GM19035 (cell line): ENCODE data around the gene DCST2.

Experiments
- ATAC-seq: cut with Tn5 transposase; IDR thresholded peaks from one replicate; pipeline ENCODE4 v1.9.1; 2021; ENCODE audit not compliant: unreplicated experiment

DCST2 gene

DNA sequence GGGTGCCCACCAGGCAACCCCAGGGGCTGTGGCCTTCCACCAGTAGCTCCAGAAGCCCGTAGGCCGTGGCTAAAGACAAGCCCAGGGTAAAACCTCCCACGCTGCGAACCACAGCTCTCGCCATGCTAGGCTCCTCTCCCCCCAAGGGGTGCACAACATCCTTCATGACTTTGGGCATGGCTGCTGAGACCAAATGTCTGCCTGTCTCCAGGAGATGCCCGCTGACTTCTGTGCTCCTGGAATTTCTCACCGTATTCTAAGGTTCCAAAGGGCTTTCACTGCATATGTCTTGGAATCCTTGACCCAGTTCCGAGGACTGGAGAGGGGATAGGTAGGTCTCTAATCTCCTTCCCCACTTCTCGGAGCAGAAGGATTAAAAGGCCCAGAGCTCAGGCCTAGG is at the start of gene DCST2, which contains the start of gene DCST1:
Gene DCST2, minus strand, starts transcription at position 258 of the 400 bp plus-strand sequence. Its CDS starts 80 bp downstream, at position 178.
Gene DCST1, plus strand, starts transcription at position 301 of the 400 bp plus-strand sequence. CDS start 213 bp downstream, outside the sequence.
- ATAC-seq: no peak

GRCh38 chr1:155083052-155083541 is 49.5 kb upstream of the DCST2 start:
- no peak for ATAC-seq

- no peak for ATAC-seq
Observed at GRCh38 chr1:155082301-155083051, 48.9 kb upstream of the DCST2 start.

DNA sequence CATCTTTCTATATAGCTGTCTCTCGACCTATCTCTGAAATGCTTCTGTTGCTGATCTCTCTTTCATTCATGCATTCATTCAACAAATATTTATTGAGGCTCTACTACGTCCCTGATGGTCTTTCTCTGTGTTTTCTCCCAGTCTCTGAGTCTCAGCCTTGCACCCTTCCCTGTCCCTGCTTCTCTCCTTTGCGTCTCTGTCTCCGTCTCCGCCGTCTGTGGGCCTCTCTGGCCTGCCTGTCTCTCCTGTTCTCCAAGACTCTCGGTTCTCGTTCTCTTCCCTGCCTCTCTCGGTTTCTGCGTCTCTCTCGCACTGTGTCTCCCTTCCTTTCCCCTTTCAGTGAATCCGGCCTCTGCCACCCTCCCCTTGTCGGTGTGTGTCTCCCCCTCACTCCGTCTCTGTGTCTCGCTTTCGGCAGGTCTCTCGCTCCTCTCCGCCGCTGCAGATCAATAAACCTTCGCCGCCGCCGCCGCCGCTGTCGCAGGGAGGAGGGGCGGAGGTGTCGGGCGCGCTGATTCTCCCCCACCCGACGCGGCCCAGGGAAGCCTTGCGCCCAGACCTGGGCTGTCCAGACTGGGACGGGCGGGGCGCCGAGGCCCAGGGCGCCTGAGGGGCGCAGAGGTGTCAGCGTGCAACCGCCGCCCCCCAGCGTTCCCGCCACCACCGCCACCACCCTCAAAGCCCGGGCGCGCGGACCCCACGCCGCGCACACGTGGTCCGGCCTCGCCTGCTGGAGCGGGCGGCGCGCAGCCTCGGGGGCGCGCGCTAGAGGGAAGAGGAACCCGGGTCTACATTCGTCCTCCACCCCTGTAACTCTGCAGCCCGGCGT is 48.1 kb upstream of the DCST2 start:
- ATAC-seq: no peak

DNA sequence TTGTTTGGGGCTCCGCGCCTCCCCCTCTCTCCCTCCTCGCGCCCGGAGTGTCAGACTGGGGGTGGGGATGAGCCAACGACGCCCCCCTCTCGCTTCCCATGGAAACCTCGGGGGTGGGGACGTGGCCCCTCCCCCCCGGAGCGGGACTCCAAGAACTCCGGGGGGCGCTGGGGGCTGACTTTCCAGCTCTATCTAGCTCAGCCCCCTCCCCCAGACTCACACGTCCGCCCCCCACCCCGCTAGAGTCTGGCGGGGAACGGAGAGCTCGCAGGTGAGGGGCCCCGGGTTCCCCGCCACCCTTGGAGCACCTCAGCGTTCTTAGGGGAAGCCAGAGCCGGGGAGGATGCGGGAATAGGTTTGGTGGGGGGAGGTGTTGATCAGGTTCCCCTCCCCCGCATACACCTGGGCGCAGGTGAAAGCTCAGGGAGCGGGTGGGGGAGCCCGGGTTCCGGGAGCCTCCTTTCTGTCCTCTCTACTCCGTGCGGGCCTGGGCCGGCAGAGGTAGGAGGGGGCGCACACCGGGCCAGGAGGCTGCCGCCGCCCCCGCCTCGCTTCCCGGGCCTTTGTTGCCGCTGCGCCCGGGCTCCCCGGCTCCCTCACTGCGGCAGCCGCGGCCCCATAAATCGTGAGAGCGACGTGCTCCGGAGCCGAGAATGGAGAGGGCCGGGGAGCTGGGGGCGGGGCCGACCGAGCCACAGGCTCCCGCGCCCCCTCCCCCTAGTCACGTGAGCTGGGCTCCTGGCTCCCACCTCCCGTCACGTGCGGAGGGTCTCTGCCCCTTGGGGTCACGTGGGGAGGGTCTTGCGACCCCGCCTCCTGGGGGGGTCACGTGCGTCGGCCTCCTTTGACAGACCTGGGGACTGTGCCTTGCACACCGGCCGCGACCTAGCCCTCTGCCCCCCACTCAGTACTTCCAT is 47.0 kb upstream of the DCST2 start:
- ATAC-seq: no peak

DNA sequence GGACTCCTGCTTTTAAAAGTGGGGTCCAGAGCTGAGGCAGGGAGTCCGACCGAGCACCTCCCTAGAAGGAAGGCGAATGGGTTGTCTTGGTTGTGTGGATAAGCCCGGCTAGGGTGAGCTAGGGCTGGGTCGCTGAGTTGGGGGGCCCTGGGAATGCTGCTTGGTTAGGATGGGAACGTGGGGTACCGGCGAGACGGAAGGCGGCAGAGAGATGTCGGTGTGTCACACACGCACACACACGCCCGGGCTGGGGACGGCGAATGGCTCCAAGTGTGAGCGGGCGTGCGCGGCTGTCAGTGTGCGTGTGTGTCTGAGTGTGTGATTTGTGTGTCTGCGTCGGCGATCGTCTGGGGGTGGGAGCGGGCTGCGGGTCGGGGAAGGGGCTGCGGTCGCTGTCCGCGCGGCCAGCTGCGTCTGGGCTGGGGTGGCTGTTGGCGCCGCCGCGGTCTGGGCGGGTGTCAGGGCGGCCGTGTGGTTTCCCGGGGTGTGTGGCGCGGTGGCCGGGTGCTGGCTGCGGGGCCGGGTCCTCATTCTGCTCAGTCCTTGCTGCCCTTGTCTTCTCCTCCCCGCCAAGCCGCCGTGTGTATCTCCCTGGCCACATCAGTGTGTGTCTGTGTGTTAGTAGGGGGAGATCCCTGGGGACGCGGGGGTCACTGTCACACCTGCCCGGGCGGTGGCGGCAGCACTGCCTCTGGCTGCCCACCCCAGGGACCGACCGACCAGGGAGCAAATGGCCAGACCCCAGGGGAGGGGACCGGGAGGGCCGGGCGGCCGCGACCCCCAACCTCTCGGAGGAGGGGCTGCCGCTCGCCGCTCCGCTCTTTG is 46.1 kb upstream of the DCST2 start:
- ATAC-seq: no peak

- ATAC-seq: no peak
Observed at GRCh38 chr1:155079210-155079486, 45.6 kb upstream of the DCST2 start.

DNA sequence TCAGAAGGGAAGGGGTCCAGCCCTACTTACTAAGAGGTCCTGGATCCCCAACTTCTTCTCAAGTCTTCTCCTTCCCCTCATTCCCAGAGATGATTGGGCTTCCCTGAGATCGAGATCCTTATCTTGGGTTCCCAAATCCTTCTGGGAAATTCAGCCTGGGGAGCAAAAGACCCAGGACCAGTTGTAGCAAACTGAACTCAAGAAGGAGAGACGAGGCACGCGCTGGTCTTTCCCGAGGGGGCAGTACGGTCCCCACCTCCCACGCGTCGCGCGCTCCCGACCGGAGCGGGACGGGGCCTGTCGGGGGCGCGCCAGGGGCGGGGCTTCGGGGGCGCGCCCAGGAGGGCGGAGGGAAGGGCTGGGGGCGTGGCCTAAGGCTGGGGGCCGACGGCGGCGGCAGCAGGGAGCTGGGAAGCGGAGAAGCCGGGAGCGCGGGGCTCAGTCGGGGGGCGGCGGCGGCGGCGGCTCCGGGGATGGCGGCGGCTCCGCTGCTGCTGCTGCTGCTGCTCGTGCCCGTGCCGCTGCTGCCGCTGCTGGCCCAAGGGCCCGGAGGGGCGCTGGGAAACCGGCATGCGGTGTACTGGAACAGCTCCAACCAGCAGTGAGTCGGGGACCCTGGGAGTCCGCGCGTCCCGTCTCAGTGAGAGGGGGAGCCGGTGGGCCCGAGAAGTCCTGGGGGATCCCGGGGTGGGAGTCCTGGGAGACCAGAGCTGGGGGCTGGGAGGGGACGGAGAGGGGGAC is 45.1 kb upstream of the DCST2 start, which contains the start of gene EFNA3:
Gene EFNA3, plus strand, starts transcription at position 369 of the 741 bp plus-strand sequence. Its CDS starts 105 bp downstream, at position 474.
- ATAC-seq: no peak

DNA sequence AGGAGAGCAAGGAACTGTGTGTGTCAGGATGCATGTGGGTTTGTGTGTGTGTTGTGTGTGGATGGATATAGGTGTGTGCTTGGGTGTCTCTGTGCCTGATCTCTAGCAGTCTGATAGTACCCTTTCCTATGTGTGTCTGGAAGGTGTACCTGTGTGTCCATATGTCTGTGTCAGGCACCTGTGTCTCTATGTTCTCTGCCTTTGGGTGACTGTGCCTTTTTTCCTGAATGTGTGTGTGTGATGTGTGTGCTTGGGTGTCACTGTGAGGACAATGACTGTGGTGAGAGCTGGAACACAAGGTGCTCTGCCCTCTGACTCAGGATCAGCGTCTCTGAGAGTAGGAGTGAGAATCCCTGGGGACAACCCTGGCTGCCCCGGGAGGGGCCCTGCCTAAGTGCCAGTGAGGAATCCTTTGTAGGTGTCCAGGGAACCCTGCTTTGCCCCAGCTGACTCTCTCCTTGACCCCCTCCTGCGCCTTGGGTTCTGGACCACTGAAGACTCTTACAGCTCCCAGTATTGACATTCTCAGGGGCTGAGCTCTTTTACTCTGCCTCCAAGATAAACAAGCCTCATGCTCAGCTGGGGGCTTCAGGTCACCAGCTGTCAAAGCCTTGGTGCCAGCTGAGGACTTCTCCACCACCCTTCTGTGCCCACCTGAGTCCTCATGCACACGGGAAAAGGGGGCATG is 44.3 kb upstream of the DCST2 start:
- no peak for ATAC-seq

GRCh38 chr1:155077346-155077745 is 43.8 kb upstream of the DCST2 start:
- ATAC-seq: no peak

DNA sequence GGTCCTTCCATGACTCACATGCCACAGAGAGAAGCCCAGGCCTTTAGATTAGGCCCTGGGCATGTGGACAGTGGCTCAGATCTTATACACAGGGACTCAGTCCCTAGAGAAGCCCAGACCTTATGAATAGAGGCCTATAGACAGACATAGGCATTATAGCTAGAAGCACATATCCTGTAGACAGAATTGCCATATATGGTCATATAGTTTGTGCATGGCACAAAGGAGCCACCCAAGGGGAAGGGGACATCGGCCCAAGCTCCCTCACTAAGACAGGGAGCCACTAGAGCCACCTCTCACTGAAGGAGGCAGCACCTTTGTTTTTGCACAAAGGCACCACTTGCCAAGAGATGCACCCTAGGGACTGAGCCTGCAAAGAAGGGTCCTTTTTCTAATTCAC is 42.8 kb upstream of the DCST2 start:
- no peak for ATAC-seq

- ATAC-seq: no peak
Observed at GRCh38 chr1:155075535-155075934, 42.0 kb upstream of the DCST2 start.

DNA sequence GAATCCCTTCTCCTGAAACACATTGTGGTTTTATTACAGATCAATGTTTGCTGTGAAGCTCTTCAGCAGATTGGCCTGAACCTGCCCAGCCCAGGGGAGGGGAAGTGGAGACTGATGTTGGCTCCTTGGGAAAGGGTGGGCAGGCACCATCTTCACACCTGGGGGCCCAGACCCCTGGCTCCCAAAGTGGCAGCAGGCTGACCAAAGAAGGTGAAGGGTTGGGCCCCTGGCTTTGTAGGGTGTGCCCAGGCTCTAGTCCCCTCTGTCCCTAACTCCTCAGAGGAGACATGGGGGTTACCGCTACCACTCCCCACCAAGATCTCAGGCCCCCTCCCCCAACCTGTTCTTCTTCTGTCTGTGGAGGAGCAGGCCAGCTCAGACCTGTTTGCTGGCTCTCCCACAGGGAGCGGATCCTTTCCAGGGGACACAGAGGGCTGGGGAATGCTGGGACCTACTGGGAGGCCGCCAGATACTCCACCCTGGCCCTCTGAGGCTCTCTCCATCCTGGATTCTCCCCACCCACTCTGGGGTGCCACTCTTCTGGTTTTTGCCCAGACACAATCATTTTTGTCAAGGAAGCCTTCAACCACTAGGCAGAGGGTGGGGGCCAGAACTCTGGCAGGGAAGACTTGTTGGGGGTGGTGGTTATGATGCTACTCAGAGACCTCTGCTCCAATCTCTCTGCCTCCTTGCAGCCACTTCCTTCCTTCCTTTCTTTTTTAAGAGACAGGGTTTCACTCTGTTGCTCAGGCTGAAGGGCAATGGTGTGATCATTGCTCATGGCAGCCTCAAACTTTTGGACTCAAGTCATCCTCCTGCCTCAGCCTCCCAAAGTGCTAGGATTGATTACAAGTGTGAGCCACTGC is 40.0 kb upstream of the DCST2 start:
- no peak for ATAC-seq

- ATAC-seq: no peak
Observed at GRCh38 chr1:155072531-155073289, 39.1 kb upstream of the DCST2 start.

DNA sequence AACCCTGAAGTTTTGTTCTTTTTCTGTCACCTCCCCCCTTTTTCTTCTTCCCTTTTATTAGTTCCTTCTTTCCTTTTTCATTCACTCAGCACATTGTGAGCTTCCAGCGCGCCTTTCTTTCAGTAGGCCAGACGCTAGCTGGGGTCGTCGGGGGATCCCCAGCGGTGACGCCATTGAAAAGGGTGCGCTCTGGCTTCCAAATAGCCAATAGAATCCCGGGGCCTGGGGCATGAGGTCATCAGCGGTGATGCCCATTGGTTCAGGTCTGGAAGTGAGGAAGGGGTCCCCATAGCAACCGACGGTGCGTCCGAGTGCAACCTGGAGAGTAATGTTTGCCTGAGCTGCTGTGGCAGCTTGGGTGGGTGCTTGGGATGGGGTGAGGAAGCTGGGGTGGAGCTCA is 38.1 kb upstream of the DCST2 start:
- no peak for ATAC-seq

DNA sequence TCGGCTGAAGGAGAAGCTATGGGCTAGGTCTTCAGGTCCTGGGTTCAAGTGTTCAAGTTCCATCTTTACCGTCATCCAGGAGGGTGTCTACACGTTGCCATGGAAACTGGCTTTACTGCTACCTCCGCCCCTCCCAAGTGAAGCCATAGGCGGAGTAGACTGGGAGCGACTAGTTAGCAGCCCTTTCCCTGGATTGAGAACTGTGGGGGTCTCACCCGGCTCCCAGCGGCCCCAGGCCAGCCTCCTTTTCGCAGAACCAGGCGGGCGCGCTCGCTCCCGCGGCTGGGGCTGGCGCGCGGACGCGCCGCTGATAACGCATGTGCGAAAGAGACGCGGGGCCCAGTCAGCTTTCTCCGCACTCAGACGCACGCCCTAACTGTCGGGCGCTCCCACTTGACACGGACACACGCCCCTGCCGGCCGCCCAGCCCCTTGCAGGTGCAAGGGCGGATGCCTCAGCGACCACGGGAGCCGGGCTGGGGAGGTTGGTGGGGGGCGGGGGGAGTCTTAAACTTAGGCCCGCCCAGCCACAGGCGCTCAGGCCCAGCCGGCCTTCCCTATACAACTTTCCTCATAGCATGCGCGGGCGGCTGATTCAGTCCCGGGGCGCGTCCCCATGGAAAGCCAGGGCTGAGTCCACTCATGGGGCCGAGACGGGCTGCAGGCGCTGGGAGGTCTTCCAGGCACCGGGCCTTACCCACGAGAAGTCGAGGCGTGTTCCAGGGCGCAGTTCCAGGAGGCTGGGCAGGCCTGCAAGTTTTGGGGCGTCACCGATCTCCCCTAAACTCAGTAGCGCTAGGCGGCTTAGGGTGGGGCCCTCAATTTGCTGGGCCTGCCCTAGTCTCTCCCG is 37.4 kb upstream of the DCST2 start:
- ATAC-seq: peak; percentile 67
